SK-N-SH (cell line): ENCODE data around the gene ARHGEF7. TPM values are rescaled to one million over a fixed set of nuclear protein-coding genes. Genes with fewer than 3 reads are reported as not detected.

Experiments
- CTCF ChIA-PET: fragments of 300-600, 350-600 bp; formaldehyde crosslinking; extraction: SDS; loops from one replicate; lab custom pipeline; 2021; lab: Yijun Ruan, JAX
- POLR2A ChIA-PET: fragments of 350-600 bp; sonication (Branson Sonifier 250); formaldehyde crosslinking; extraction: SDS; loops from one replicate; lab custom pipeline; 2020; ENCODE audit warnings: antibody characterized with exemption, inconsistent platforms; lab: Yijun Ruan, JAX
- DNase-seq: peaks from one replicate; pipeline ENCODE4 v3.0.0; 2012
- H2AFZ ChIP-seq: fragments of 200-600 bp; sonication (generic); 2 replicates; pipeline ENCODE4 v1.8.1; 2016; ENCODE audit warnings: antibody characterized with exemption, mild to moderate bottlenecking, low read depth
- H3F3A ChIP-seq: fragments of 200-600 bp; sonication (generic); replicated peaks from 2 replicates; pipeline ENCODE3; 2016; ENCODE audit warnings: antibody characterized with exemption, mild to moderate bottlenecking; ENCODE audit not compliant: insufficient read depth
- H3K27ac ChIP-seq, 2 experiments: fragments of 200-500 bp in 1 of 2; fragments of 200-600 bp in 1 of 2; sonication (Bioruptor generic) in 1 of 2; sonication (generic), shearing (Covaris generic) in 1 of 2; 2 replicates each; pipeline versions ENCODE4 v1.5.1 to v1.6.1; 2014 to 2016; ENCODE audit warnings: low read depth in 2 of 2, inconsistent platforms in 1 of 2, low read length in 1 of 2, mild to moderate bottlenecking in 1 of 2, mixed read lengths in 1 of 2
- H3K27me3 ChIP-seq: fragments of 200-600 bp; sonication (generic), shearing (Covaris generic); 2 replicates; pipeline ENCODE4 v1.6.1; 2016; ENCODE audit warnings: mixed run types; ENCODE audit not compliant: insufficient read depth
- H3K36me3 ChIP-seq, 2 experiments: fragments of 200-500 bp in 1 of 2; fragments of 200-600 bp in 1 of 2; sonication (Bioruptor generic) in 1 of 2; sonication (generic) in 1 of 2; replicated peaks in 1 of 2; 2 replicates each; pipeline versions ENCODE3 to v1.5.1; 2014 to 2016; ENCODE audit warnings: low read length in 1 of 2, mild to moderate bottlenecking in 1 of 2; ENCODE audit not compliant: insufficient read depth in 2 of 2, control insufficient read depth in 1 of 2
- H3K4me1 ChIP-seq, 2 experiments: fragments of 200-500 bp in 1 of 2; fragments of 200-600 bp in 1 of 2; sonication (Bioruptor generic) in 1 of 2; sonication (generic), shearing (Covaris generic) in 1 of 2; 2 replicates each; pipeline versions ENCODE4 v1.5.1 to v1.6.1; 2014 to 2016; ENCODE audit warnings: low read depth in 1 of 2, low read length in 1 of 2, mixed run types in 1 of 2; ENCODE audit not compliant: insufficient read depth in 2 of 2, control insufficient read depth in 1 of 2
- H3K4me2 ChIP-seq: fragments of 200-600 bp; sonication (generic), shearing (Covaris generic); 2 replicates; pipeline ENCODE4 v1.6.1; 2017; ENCODE audit warnings: mixed run types
- H3K4me3 ChIP-seq, 2 experiments: fragments of 200-500 bp in 1 of 2; fragments of 200-600 bp in 1 of 2; sonication (Bioruptor generic) in 1 of 2; sonication (generic), shearing (Covaris generic) in 1 of 2; 2 replicates each; pipeline versions ENCODE4 v1.5.1 to v1.8.1; 2014 to 2016; ENCODE audit warnings: low read depth in 2 of 2, inconsistent platforms in 1 of 2, low read length in 1 of 2, mild to moderate bottlenecking in 1 of 2, mixed read lengths in 1 of 2, moderate library complexity in 1 of 2
- H3K79me2 ChIP-seq: fragments of 200-600 bp; sonication (generic); 2 replicates; pipeline ENCODE4 v1.8.1; 2017; ENCODE audit warnings: mild to moderate bottlenecking; ENCODE audit not compliant: insufficient read depth
- H3K9ac ChIP-seq: fragments of 200-600 bp; sonication (generic); 2 replicates; pipeline ENCODE4 v1.6.1; 2017; ENCODE audit warnings: mixed run types
- H3K9me2 ChIP-seq: fragments of 200-600 bp; sonication (generic); 2 replicates; pipeline ENCODE4 v1.6.1; 2017; ENCODE audit warnings: mixed run types
- H3K9me3 ChIP-seq: fragments of 200-600 bp; sonication (generic); 2 replicates; pipeline ENCODE4 v1.6.1; 2017; ENCODE audit warnings: mixed run types, mild to moderate bottlenecking, moderate library complexity
- H4K20me1 ChIP-seq: fragments of 200-600 bp; sonication (generic); 2 replicates; pipeline ENCODE4 v1.6.1; 2017; ENCODE audit warnings: mild to moderate bottlenecking, mixed run types; ENCODE audit not compliant: insufficient read depth
- ELF1 ChIP-seq: IDR thresholded peaks from 2 replicates; pipeline ENCODE4 v1.4.0; 2012
- FOXJ3 ChIP-seq: sonication (generic); formaldehyde crosslinking; IDR thresholded peaks from 2 replicates; pipeline ENCODE4 v1.5.1; 2020; ENCODE audit warnings: mild to moderate bottlenecking, missing genetic modification reagents
- FOXM1 ChIP-seq: IDR thresholded peaks from 2 replicates; pipeline ENCODE4 v1.4.0; 2012; ENCODE audit warnings: low read depth, mild to moderate bottlenecking
- GABPA ChIP-seq: IDR thresholded peaks from 2 replicates; pipeline ENCODE4 v1.4.0; 2012; ENCODE audit warnings: low read depth, mild to moderate bottlenecking
- GATA2 ChIP-seq: sonication (generic); formaldehyde crosslinking; IDR thresholded peaks from 2 replicates; pipeline ENCODE4 v1.5.0; 2020; ENCODE audit warnings: mild to moderate bottlenecking, missing genetic modification reagents
- MEF2A ChIP-seq: IDR thresholded peaks from 2 replicates; pipeline ENCODE4 v1.4.0; 2012; ENCODE audit warnings: low read depth, borderline replicate concordance
- NRF1 ChIP-seq: IDR thresholded peaks from 2 replicates; pipeline ENCODE4 v1.6.1; 2012; ENCODE audit warnings: low read depth, mild to moderate bottlenecking, low read length
- RCOR1 ChIP-seq: fragments of 150-350 bp; IDR thresholded peaks from 2 replicates; pipeline ENCODE4 v1.6.1; 2017; ENCODE audit warnings: antibody characterized with exemption, low read length
- RXRA ChIP-seq: IDR thresholded peaks from 2 replicates; pipeline ENCODE4 v1.4.0; 2012; ENCODE audit warnings: low read depth, mild to moderate bottlenecking, borderline replicate concordance
- SIN3A ChIP-seq: IDR thresholded peaks from 2 replicates; pipeline ENCODE4 v1.6.1; 2012; ENCODE audit warnings: low read depth, mild to moderate bottlenecking, low read length, moderate library complexity, borderline replicate concordance
- TCF12 ChIP-seq: IDR thresholded peaks from 2 replicates; pipeline ENCODE4 v1.4.0; 2012
- whole genome bisulfite sequencing: methylation state at CpG from one replicate; pipeline ENCODE4 v1.1.6; 2017; ENCODE audit warnings: low lambda C conversion rate; 5-methylcytosine and 5-hydroxymethylcytosine counted together
- polyA plus RNA-seq, 3 experiments: library from polyadenylated mRNA; depleted of rRNA; stranded (reverse); fragments of >200 nt; gene quantifications; 2 replicates each; pipeline ENCODE4 v1.2.3, GENCODE V29; 2012
- TF ChIP-seq, protein P1 (sequence below): fragments of 200-600 bp; sonication (generic); IDR thresholded peaks from 2 replicates; pipeline ENCODE4 v1.6.1; 2017; ENCODE audit warnings: antibody characterized with exemption, mild to moderate bottlenecking, moderate library complexity
- TF ChIP-seq, protein P2 (sequence below): IDR thresholded peaks from 2 replicates; pipeline ENCODE4 v1.4.0; 2012; ENCODE audit warnings: low read depth
- TF ChIP-seq, protein P3 (sequence below): IDR thresholded peaks from 2 replicates; pipeline ENCODE4; 2012
- TF ChIP-seq, protein P4 (sequence below): fragments of 150-350 bp; IDR thresholded peaks from 2 replicates; pipeline ENCODE4 v1.6.1; 2016; ENCODE audit warnings: mild to moderate bottlenecking, low read depth, low read length
- TF ChIP-seq, protein P5 (sequence below): IDR thresholded peaks from 2 replicates; pipeline ENCODE4 v1.6.1; 2012; ENCODE audit warnings: mild to moderate bottlenecking, low read depth, low read length, moderate library complexity

ARHGEF7 gene
- polyA plus RNA-seq, 1 of the 3 experiments (the other 2 are of a cell fraction): 21.6 TPM

DNA sequence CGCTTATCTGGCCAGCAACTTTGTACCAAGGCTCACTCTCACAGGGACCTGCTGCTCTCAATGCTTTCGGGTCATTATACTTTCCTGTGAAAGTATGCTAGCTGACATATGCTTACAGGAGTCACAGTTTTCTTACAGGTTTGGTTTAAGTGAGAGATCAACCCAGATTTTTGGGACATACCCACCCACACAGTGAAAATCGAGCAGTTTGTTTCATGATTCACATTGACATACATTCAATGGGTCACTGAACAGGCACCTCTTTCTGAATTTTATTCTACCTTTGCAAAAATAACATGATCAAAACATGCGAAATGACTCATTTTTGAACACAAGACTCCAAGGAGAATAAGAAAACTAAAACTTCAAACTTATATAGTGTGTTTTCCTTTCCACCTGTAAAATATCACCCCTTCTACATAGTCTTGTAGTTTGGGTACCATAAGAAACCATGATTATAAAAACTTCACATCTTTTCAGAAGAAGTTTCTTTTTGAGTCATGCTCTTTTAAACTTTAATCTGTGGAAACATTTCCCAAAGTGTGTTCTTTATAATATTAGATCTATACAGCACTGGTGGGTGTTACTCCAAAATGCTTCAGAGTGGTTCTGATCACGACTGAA is 161.0 kb downstream of the ARHGEF7 start:
- H3K4me3 ChIP-seq: no peak overlapping the region
- ChIA-PET POLR2A (no interaction called here), CTCF (no interaction called here)
- H3K79me2 ChIP-seq: no peaks in the 10 kb centered on the region
- no peaks in the 10 kb centered on the region for H4K20me1 ChIP-seq
- peaks cover 33 to 82% of the 10 kb centered on the region in 2 experiments for H3K36me3 ChIP-seq
- H2AFZ ChIP-seq: no peak overlapping the region
- no peaks in the 10 kb centered on the region for H3K9me3 ChIP-seq
- WGBS: 92% methylated on average over 5 of the region's 5 CpGs
- no peak overlapping the region for H3K9ac ChIP-seq
- peaks cover 0 to under 1% of the 10 kb centered on the region in 2 experiments; a peak in 1 of 4 replicates for H3K4me1 ChIP-seq
- no peak overlapping the region for H3K4me2 ChIP-seq
- no peak for DNase-seq
- H3K9me2 ChIP-seq: no peaks in the 10 kb centered on the region
- no peaks in the 10 kb centered on the region for H3K27me3 ChIP-seq
- no peaks in the 10 kb centered on the region for H3F3A ChIP-seq
- TF ChIP-seq RXRA: no peak
- TF ChIP-seq FOXJ3 (CRISPR knock-in tag): no peak
- no peak for TF ChIP-seq FOXM1
- TF ChIP-seq, protein P1, sequence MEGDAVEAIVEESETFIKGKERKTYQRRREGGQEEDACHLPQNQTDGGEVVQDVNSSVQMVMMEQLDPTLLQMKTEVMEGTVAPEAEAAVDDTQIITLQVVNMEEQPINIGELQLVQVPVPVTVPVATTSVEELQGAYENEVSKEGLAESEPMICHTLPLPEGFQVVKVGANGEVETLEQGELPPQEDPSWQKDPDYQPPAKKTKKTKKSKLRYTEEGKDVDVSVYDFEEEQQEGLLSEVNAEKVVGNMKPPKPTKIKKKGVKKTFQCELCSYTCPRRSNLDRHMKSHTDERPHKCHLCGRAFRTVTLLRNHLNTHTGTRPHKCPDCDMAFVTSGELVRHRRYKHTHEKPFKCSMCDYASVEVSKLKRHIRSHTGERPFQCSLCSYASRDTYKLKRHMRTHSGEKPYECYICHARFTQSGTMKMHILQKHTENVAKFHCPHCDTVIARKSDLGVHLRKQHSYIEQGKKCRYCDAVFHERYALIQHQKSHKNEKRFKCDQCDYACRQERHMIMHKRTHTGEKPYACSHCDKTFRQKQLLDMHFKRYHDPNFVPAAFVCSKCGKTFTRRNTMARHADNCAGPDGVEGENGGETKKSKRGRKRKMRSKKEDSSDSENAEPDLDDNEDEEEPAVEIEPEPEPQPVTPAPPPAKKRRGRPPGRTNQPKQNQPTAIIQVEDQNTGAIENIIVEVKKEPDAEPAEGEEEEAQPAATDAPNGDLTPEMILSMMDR: no peak
- TF ChIP-seq, protein P2, sequence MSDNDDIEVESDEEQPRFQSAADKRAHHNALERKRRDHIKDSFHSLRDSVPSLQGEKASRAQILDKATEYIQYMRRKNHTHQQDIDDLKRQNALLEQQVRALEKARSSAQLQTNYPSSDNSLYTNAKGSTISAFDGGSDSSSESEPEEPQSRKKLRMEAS: no peak
- no peak for TF ChIP-seq MEF2A
- no peak for TF ChIP-seq ELF1
- TF ChIP-seq SIN3A: no peak
- no peak for TF ChIP-seq GABPA
- TF ChIP-seq NRF1: no peak
- TF ChIP-seq, protein P3, sequence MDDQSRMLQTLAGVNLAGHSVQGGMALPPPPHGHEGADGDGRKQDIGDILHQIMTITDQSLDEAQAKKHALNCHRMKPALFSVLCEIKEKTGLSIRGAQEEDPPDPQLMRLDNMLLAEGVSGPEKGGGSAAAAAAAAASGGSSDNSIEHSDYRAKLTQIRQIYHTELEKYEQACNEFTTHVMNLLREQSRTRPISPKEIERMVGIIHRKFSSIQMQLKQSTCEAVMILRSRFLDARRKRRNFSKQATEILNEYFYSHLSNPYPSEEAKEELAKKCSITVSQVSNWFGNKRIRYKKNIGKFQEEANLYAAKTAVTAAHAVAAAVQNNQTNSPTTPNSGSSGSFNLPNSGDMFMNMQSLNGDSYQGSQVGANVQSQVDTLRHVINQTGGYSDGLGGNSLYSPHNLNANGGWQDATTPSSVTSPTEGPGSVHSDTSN: no peak
- TF ChIP-seq RCOR1: no peak
- no peak for TF ChIP-seq TCF12
- TF ChIP-seq GATA2 (CRISPR knock-in tag): no peak
- TF ChIP-seq, protein P4, sequence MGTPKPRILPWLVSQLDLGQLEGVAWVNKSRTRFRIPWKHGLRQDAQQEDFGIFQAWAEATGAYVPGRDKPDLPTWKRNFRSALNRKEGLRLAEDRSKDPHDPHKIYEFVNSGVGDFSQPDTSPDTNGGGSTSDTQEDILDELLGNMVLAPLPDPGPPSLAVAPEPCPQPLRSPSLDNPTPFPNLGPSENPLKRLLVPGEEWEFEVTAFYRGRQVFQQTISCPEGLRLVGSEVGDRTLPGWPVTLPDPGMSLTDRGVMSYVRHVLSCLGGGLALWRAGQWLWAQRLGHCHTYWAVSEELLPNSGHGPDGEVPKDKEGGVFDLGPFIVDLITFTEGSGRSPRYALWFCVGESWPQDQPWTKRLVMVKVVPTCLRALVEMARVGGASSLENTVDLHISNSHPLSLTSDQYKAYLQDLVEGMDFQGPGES: no peak
- TF ChIP-seq, protein P5, sequence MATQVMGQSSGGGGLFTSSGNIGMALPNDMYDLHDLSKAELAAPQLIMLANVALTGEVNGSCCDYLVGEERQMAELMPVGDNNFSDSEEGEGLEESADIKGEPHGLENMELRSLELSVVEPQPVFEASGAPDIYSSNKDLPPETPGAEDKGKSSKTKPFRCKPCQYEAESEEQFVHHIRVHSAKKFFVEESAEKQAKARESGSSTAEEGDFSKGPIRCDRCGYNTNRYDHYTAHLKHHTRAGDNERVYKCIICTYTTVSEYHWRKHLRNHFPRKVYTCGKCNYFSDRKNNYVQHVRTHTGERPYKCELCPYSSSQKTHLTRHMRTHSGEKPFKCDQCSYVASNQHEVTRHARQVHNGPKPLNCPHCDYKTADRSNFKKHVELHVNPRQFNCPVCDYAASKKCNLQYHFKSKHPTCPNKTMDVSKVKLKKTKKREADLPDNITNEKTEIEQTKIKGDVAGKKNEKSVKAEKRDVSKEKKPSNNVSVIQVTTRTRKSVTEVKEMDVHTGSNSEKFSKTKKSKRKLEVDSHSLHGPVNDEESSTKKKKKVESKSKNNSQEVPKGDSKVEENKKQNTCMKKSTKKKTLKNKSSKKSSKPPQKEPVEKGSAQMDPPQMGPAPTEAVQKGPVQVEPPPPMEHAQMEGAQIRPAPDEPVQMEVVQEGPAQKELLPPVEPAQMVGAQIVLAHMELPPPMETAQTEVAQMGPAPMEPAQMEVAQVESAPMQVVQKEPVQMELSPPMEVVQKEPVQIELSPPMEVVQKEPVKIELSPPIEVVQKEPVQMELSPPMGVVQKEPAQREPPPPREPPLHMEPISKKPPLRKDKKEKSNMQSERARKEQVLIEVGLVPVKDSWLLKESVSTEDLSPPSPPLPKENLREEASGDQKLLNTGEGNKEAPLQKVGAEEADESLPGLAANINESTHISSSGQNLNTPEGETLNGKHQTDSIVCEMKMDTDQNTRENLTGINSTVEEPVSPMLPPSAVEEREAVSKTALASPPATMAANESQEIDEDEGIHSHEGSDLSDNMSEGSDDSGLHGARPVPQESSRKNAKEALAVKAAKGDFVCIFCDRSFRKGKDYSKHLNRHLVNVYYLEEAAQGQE: no peak
- no peak overlapping the region for H3K27ac ChIP-seq
